ENCODE data around the gene PANK3. TPM values are rescaled to one million over a fixed set of nuclear protein-coding genes. Genes with fewer than 3 reads are reported as not detected.
"Not testable (repeated sequence)": the region's sequence is repeated elsewhere in the genome, so short reads cannot be mapped to it uniquely, and the experiment has no call there.

The PANK3 gene
- total RNA-seq, 1 experiment from 2014 or later, result 78.3 TPM

GRCh38 chr5:168587987-168588386 lies 8.8 kb upstream of the PANK3 start:
- no peaks in the 10 kb centered on the region for H3K36me3 ChIP-seq (ENCODE audit: insufficient read depth, low read length)
- H3K79me2 ChIP-seq (ENCODE audit: low read length), result no peaks in the 10 kb centered on the region
- no peak for DNase-seq
- no peaks in the 10 kb centered on the region for H3K9me3 ChIP-seq (ENCODE audit: low read length)
- no peak overlapping the region for H3K27ac ChIP-seq (ENCODE audit: low read length)
- no peaks in the 10 kb centered on the region for H4K20me1 ChIP-seq (ENCODE audit: insufficient read depth, low read depth, low read length)
- no peak overlapping the region for H3K4me2 ChIP-seq (ENCODE audit: low read depth, low read length, poor library complexity, severe bottlenecking)
- no peak overlapping the region for H3K9ac ChIP-seq (ENCODE audit: low read length)
- H3K4me1 ChIP-seq (ENCODE audit: low read length), result no peaks in the 10 kb centered on the region
- H2AFZ ChIP-seq (ENCODE audit: low read length), result no peak overlapping the region
- H3K9me2 ChIP-seq (replicated peaks; ENCODE audit: insufficient read depth, low read length), result no peaks in the 10 kb centered on the region
- H3K4me3 ChIP-seq (ENCODE audit: low read length), result no peak overlapping the region
- H3K27me3 ChIP-seq (ENCODE audit: low read length), result no peaks in the 10 kb centered on the region

GRCh38 chr5:168585119-168585856 lies 6.1 kb upstream of the PANK3 start:
- Histone ChIP-seq H4K20me1 (ENCODE audit: insufficient read depth, low read depth, low read length) (no peaks in the 10 kb centered on the region), H3K79me2 (ENCODE audit: low read length) (no peaks in the 10 kb centered on the region), H3K4me1 (ENCODE audit: low read length) (peaks cover 2% of the 10 kb centered on the region), H3K9me3 (ENCODE audit: low read length) (no peaks in the 10 kb centered on the region), H3K9ac (ENCODE audit: low read length) (no peak overlapping the region), H3K4me2 (ENCODE audit: low read depth, low read length, poor library complexity, severe bottlenecking) (no peak overlapping the region), H3K9me2 (replicated peaks; ENCODE audit: insufficient read depth, low read length) (no peaks in the 10 kb centered on the region), H3K27ac (ENCODE audit: low read length) (no peak overlapping the region), H3K4me3 (ENCODE audit: low read length) (no peak overlapping the region), H3K27me3 (ENCODE audit: low read length) (no peaks in the 10 kb centered on the region), H3K36me3 (ENCODE audit: insufficient read depth, low read length) (no peaks in the 10 kb centered on the region), H2AFZ (ENCODE audit: low read length) (no peak overlapping the region)
- DNase-seq, result no peak

- H2AFZ ChIP-seq (ENCODE audit: low read length), result no peak overlapping the region
- DNase-seq, result peak; percentile 36
- no peak overlapping the region for H3K27ac ChIP-seq (ENCODE audit: low read length)
Observed at GRCh38 chr5:168583742-168584482, 4.7 kb upstream of the PANK3 start.

GRCh38 chr5:168580814-168581469 lies 1.8 kb upstream of the PANK3 start:
- H3K4me3 ChIP-seq (ENCODE audit: low read length); H2AFZ ChIP-seq (ENCODE audit: low read length); H3K27me3 ChIP-seq (ENCODE audit: low read length); H3K9me2 ChIP-seq (replicated peaks; ENCODE audit: insufficient read depth, low read length); DNase-seq; H3K9me3 ChIP-seq (ENCODE audit: low read length); H3K27ac ChIP-seq (ENCODE audit: low read length); H3K9ac ChIP-seq (ENCODE audit: low read length); H3K4me2 ChIP-seq (ENCODE audit: low read depth, low read length, poor library complexity, severe bottlenecking): not testable (repeated sequence)
- Histone ChIP-seq H4K20me1 (ENCODE audit: insufficient read depth, low read depth, low read length) (peaks cover 22% of the 10 kb centered on the region), H3K79me2 (ENCODE audit: low read length) (peaks cover 32% of the 10 kb centered on the region), H3K4me1 (ENCODE audit: low read length) (peaks cover 24% of the 10 kb centered on the region), H3K36me3 (ENCODE audit: insufficient read depth, low read length) (peaks cover 18% of the 10 kb centered on the region)

More at GRCh38 chr5:168583742-168584482, 4.7 kb upstream of the PANK3 start:
- Histone ChIP-seq H3K27me3 (ENCODE audit: low read length) (no peaks in the 10 kb centered on the region), H3K4me3 (ENCODE audit: low read length) (no peak overlapping the region), H3K79me2 (ENCODE audit: low read length) (peaks cover 3% of the 10 kb centered on the region), H3K9me3 (ENCODE audit: low read length) (no peaks in the 10 kb centered on the region), H3K36me3 (ENCODE audit: insufficient read depth, low read length) (no peaks in the 10 kb centered on the region), H3K4me2 (ENCODE audit: low read depth, low read length, poor library complexity, severe bottlenecking) (no peak overlapping the region), H3K9ac (ENCODE audit: low read length) (no peak overlapping the region), H3K4me1 (ENCODE audit: low read length) (peaks cover 8% of the 10 kb centered on the region), H3K9me2 (replicated peaks; ENCODE audit: insufficient read depth, low read length) (no peaks in the 10 kb centered on the region), H4K20me1 (ENCODE audit: insufficient read depth, low read depth, low read length) (peaks cover 1% of the 10 kb centered on the region; the same call in 1 of the 2 replicates)

- Histone ChIP-seq H3K36me3 (ENCODE audit: insufficient read depth, low read length) (peaks cover 24% of the 10 kb centered on the region), H3K27me3 (ENCODE audit: low read length) (no peaks in the 10 kb centered on the region), H3K4me1 (ENCODE audit: low read length) (peaks cover 24% of the 10 kb centered on the region), H3K4me2 (ENCODE audit: low read depth, low read length, poor library complexity, severe bottlenecking) (peak overlapping the region; percentile 75), H3K9me2 (replicated peaks; ENCODE audit: insufficient read depth, low read length) (no peaks in the 10 kb centered on the region), H3K79me2 (ENCODE audit: low read length) (peaks cover 40% of the 10 kb centered on the region), H3K4me3 (ENCODE audit: low read length) (peak overlapping the region; percentile 66), H3K27ac (ENCODE audit: low read length) (peak overlapping the region; percentile 72), H3K9ac (ENCODE audit: low read length) (peak overlapping the region; percentile 72), H3K9me3 (ENCODE audit: low read length) (no peaks in the 10 kb centered on the region), H2AFZ (ENCODE audit: low read length) (peak overlapping the region; percentile 53; the same call in 1 of the 2 replicates), H4K20me1 (ENCODE audit: insufficient read depth, low read depth, low read length) (peaks cover 29% of the 10 kb centered on the region)
- no peak for DNase-seq
Observed at GRCh38 chr5:168580227-168580508, 1.0 kb upstream of the PANK3 start.

GRCh38 chr5:168579488-168580226 lies 489 bp upstream of the PANK3 start:
- Histone ChIP-seq H4K20me1 (ENCODE audit: insufficient read depth, low read depth, low read length) (peaks cover 33% of the 10 kb centered on the region), H3K4me1 (ENCODE audit: low read length) (peaks cover 24% of the 10 kb centered on the region), H3K36me3 (ENCODE audit: insufficient read depth, low read length) (peaks cover 29% of the 10 kb centered on the region), H3K4me3 (ENCODE audit: low read length) (peak overlapping the region; percentile 87), H3K27me3 (ENCODE audit: low read length) (no peaks in the 10 kb centered on the region), H3K9ac (ENCODE audit: low read length) (peak overlapping the region; percentile 87), H3K4me2 (ENCODE audit: low read depth, low read length, poor library complexity, severe bottlenecking) (peak overlapping the region; percentile 86), H3K79me2 (ENCODE audit: low read length) (peaks cover 45% of the 10 kb centered on the region), H3K27ac (ENCODE audit: low read length) (peak overlapping the region; percentile 72), H3K9me2 (replicated peaks; ENCODE audit: insufficient read depth, low read length) (no peaks in the 10 kb centered on the region), H2AFZ (ENCODE audit: low read length) (peak overlapping the region; percentile 53; the same call in 1 of the 2 replicates), H3K9me3 (ENCODE audit: low read length) (no peaks in the 10 kb centered on the region)
- peak; percentile 99 for DNase-seq

- H3K9ac ChIP-seq (ENCODE audit: low read length), result peak overlapping the region; percentile 87
Observed at GRCh38 chr5:168578006-168578405, 1.2 kb downstream of the PANK3 start.

More at GRCh38 chr5:168578006-168578405, 1.2 kb downstream of the PANK3 start:
- Histone ChIP-seq H3K4me3 (ENCODE audit: low read length) (peak overlapping the region; percentile 87), H3K4me2 (ENCODE audit: low read depth, low read length, poor library complexity, severe bottlenecking) (peak overlapping the region; percentile 86), H3K36me3 (ENCODE audit: insufficient read depth, low read length) (peaks cover 32% of the 10 kb centered on the region), H3K79me2 (ENCODE audit: low read length) (peaks cover 54% of the 10 kb centered on the region), H2AFZ (ENCODE audit: low read length) (no peak overlapping the region), H3K27me3 (ENCODE audit: low read length) (no peaks in the 10 kb centered on the region), H4K20me1 (ENCODE audit: insufficient read depth, low read depth, low read length) (peaks cover 37% of the 10 kb centered on the region), H3K9me2 (replicated peaks; ENCODE audit: insufficient read depth, low read length) (no peaks in the 10 kb centered on the region), H3K27ac (ENCODE audit: low read length) (no peak overlapping the region), H3K4me1 (ENCODE audit: low read length) (peaks cover 24% of the 10 kb centered on the region), H3K9me3 (ENCODE audit: low read length) (no peaks in the 10 kb centered on the region)
- DNase-seq, result no peak
